ENCODE measurements around the gene ZBTB24.

The ZBTB24 gene

DNA sequence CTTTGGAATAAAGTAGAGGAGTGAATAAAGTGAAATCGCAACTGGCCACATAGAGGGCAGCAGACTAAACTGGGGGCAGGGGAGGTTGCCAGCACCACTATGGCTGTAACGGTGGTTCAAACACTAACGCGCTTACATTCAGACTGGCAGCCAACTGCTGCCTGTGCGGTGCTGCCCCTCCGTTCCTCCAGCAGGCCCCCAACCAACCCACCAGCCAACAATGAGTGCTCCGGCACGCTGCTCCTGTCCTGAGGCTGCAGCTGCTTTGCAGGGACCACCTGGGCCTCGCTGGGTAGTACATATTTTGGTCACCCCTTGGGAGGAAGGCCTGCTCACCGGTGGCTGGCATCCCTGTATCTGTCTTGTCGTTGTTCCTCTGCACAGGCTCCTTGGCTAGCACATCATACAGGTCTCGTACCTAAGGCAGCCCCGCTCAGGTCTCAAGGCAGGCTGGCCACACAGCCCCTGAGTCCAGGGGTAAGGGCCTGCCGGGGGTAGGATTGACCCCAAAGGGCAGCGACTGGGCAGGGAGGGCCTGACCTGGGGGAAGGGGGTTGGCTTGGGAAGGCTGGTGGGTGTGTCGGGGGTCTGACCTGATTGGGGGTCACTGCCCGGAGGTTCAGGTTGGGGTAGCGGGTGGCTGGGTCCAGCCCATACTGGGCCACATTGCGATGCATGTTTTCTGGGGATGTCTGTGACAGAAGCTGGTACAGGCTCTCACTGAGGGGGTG is 33.8 kb downstream of the ZBTB24 start:
- no peak for DNase-seq

DNA sequence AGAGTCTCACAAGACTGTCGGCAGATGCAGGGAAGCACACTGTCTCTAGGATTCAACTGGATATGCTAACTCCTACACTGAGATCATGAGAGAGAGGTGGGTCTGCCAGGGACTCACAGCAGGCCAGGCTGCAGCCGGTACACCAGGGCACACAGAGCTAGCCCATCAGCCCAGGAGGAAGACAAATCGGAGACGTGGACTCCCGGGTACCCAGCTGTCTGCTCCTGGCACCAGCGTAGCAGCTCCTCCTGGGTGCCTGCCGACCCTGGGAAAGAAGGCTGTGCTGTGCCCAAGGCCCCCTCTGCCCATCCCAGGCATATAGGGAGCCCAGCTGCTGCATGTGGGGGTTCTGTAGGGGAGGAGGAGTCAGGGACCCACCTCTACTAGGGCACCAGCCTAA is 34.4 kb downstream of the ZBTB24 start:
- DNase-seq = no peak

DNA sequence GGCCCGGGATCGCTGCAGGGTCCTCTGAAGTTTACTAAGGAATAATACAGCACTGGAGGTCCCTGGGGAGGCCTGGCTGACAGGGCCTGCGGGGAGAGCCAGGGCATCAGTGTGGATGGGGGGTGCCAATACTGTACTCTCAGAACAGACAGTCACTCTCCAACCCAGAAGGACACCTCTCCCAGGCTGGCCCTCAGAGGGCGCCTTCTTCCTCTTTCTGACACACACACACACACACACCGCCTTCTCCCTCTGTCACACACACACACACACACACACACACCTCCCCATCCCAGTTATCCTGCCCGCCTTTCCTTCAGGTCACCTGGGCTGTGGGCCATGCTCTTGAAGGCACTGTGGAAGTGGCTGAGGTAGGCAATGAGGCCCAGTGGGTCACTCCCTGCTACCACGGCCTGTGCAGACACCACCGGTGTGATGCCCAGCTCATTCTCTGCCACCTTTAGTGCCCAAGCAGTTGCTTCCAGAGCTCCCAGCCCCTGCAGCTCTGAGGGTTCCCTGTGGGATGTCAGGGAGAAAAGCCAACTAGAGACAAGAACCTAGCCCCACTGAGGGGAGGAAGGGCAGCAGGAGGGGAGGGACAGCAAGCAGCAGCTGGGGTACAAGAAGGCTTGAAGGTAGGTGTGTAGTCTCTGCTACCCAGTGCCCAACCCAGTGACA is 35.0 kb downstream of the ZBTB24 start:
- DNase-seq = no peak

DNA sequence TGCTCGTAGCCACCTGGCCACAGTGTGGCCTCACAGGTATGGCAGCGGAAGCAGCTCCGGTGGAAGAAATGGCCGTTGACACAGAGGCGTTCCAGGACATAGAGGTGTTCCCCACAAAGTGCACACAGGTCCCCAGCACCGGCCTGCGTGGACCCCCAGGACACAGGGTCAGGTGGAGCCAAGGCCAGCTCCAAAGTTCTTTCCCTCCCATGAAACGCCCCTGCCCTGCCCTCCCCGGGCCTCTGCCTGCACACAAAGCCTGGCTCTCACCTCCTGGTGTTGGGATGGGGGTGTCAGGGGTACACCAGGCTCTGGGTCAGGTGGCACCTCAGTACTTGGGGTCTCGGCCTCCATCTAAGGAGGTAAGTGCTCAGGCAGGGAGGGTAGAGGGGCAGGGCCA is 35.9 kb downstream of the ZBTB24 start:
- no peak for DNase-seq

DNA sequence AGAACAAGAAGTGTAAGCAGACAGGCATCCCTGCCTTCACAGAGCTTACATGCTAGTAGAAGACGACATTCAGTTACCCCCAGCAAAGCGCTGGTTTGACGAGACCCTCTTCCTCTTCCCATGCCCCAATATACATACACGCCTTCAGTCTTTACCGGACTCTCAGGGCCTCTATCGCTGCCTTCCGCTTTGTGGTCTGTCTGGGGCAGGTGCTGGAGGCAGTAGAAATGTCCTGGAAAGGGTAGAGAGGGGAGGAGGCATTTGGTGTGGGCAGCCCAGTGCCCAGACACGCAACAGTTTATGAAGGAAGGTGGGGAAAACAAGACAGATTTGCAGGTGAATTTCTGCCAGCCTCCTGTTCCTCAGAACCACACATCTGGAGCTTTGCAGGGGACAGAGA is 36.5 kb downstream of the ZBTB24 start:
- no peak for DNase-seq

DNA sequence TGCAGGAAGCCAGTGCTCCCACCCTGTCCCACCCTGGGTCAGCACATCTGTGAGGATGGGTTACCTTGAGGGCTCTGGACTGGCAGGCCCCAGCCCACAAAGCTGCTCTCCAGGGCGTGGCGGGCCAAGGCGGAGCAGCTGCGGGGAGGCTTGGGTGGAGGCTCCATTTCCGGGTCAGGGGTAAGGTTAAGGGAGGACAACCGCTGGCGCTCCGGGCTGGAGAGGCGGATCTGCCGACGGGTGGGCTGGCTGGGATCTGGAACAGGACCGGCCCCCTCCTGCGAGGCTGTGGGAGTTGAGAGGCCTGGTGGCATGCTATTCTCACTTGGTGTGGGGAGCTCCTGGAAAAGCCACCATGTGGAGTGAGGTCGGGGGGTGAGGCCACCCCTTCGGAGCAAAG is 36.9 kb downstream of the ZBTB24 start:
- DNase-seq = no peak

DNA sequence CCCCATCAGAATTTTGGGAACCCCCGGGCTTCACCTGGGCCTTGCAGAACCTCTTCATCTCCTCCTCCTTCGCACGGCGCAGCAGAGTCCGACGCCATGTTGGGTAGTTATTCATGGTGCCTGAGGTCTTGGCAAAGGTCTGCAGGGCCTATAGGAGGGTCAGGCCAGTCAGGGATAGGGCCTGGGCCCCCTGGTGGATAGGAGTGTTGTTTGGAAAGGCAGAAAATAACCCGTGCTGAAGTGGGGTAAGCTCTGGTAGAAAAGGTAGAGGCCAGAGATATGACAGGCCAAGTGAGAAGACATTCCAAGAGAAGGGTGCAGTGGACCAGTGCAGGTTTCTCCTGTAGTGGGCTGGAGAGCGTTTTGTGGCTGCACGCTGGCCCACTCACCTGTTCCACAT is 37.6 kb downstream of the ZBTB24 start:
- no peak for DNase-seq

DNA sequence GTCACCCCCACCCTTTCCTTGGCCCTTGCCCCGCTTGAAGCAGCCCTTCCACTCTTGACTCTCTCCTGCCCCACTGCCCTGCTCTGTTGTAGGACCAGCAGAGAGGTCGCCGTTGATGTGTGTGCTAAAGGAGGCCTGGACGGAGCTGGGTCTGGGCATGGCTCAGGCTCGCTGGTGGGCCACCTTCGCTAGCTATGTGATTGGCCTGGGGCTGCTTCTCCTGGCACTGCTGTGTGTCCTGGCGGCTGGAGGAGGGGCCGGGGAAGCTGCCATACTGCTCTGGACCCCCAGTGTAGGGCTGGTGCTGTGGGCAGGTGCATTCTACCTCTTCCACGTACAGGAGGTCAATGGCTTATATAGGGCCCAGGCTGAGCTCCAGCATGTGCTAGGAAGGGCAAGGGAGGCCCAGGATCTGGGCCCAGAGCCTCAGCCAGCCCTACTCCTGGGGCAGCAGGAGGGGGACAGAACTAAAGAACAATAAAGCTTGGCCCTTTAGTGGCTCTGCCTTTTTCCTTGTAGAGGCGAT is 39.5 kb downstream of the ZBTB24 start:
- no peak for DNase-seq

DNA sequence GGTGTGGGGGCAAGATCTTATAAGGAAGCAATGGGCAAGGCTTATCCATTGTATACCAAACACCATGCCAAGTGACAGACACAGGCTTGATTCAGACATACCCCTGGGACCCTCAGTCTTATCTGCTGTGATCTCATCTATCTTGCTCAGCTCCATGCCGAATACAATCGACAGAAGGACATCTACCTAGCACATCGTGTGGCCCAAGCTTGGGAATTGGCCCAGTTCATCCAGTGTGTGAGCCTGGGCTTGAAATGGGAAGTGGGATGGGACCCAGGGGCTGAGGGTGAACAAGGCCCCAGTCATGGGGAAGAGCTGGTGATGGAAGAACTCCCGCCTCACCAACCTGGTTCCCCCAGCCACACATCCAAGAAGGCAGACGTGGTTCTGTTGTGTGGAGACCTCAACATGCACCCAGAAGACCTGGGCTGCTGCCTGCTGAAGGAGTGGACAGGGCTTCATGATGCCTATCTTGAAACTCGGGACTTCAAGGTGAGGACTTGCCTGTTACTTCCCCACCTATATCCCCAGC is 40.6 kb downstream of the ZBTB24 start:
- no peak for DNase-seq

DNA sequence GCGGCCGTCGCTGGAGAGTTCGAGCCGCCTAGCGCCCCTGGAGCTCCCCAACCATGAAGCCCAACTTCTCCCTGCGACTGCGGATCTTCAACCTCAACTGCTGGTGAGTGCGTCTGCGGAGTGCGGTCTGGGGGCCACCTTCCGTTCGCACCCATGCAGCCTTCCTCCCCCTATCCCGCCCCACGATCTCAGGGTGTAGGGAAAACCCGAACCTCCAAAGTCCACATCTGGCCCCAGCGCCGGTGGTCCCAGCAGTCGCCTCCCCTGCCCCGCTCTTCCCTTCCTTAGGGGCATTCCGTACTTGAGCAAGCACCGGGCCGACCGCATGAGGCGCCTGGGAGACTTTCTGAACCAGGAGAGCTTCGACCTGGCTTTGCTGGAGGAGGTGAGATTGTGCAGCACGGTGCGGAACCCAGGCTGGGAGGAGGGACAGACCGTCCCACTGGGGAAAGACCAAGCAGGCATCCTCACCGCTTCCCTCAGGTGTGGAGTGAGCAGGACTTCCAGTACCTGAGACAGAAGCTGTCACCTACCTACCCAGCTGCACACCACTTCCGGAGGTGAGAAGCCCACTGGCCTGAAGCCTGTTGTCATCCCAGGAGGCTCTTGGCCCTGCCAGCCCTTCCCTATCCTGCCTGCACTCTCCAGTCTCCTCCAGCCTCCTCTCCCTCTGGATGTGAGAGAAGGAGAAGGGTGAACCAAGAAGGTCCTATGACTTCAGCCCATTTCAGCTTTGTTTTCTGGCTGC is 41.8 kb downstream of the ZBTB24 start:
- DNase-seq = peak; percentile 50

DNA sequence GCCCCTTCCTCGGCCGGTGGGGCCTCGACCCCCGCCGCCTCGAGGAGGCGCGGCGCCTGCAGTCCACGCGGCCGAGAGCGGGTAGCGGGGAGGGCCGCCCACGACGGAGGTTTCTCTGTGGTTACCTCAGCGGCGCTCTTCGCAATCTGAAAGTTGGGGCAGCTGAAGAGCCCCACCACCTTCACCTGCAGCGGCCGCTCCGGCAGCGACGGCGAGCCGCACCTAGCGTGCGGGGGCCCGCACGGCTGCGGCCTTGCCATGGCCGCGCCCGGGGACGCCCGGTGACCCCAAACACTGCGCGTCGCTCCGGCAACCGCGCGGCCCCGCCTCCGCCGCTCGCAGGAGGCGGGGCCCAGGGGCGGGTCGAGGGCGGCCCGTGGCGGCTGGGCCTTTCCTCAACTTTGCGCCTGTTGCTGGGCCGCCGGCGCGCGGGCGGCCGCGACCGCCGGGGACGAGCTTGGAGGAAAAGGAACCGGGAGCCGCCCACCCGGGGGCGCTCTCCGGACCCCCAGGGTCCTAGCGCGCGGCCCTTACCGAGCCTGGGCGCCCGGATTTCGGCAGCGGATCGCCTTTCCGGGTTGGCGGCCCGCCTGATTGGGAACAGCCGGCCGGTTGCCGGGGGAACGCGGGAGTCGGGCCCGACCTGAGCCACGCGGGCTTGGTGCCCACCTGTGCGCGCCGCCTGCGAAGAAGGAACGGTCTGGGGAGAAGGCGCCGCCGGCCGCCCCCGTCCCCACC is 42.5 kb downstream of the ZBTB24 start, which contains the start of the genes PPIL6 and SMPD2:
Gene PPIL6, minus strand, starts transcription at position 298 of the 738 bp plus-strand sequence. Its CDS starts 38 bp downstream, at position 260.
Gene SMPD2, plus strand, starts transcription at position 394 of the 738 bp plus-strand sequence. CDS start 398 bp downstream, outside the sequence.
- peak; percentile 89 for DNase-seq

DNA sequence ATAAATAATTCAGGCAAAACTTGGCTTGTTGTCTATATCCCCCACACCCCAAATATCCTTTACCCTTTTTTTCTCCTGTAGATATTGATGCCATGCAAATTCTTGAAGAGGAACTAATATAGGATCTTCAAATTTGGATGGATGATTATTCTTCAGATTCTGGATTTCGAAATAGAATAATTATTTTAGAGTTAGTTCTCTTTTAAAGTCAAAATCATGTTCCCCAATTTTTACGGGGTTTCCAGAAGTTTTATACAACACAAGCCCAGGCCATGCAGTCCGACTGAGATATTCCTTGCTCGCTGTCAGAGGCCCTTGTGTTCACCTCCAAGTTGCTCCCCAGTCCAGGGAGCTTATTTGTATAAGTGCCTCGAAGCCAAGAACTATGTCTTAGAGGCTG is 47.0 kb downstream of the ZBTB24 start:
- DNase-seq = no peak

DNA sequence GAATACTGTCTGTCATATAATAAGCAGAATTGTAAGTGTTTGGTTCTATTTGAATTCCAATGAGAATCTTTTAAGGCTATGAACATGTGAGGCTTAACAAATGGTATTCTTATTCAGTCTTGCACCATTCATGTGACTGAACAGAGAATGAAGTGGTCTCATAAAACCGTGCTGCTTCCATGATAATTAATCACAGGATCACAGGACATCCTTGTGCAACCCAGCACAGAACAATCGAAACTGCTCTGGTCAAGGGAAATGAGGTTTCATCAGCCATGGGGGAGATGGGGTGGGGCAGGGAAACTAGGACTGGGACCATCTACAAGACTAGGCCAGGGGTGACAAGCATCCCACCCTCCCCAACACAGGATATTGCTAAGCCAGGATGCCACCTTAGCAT is 48.6 kb downstream of the ZBTB24 start:
- no peak for DNase-seq

DNA sequence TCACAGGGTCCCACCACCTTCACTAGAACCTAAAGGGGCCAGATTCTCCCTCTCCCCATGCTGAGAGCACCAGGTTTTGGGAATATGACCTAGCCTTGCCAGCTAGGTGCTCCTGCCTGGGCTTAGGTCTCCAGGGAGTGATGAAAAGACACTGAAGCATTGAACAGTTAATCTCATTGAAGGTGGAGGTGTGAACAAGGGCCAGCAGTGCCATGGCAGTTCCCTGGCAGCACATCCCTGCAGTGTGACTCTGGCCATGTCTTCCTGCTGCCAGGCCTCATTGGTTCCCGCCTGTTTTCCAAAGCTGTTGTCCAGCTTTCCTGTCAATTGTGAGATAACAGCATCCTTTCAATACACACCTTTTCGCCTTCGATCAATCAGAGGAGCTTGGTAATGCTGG is 53.5 kb downstream of the ZBTB24 start:
- DNase-seq = no peak

DNA sequence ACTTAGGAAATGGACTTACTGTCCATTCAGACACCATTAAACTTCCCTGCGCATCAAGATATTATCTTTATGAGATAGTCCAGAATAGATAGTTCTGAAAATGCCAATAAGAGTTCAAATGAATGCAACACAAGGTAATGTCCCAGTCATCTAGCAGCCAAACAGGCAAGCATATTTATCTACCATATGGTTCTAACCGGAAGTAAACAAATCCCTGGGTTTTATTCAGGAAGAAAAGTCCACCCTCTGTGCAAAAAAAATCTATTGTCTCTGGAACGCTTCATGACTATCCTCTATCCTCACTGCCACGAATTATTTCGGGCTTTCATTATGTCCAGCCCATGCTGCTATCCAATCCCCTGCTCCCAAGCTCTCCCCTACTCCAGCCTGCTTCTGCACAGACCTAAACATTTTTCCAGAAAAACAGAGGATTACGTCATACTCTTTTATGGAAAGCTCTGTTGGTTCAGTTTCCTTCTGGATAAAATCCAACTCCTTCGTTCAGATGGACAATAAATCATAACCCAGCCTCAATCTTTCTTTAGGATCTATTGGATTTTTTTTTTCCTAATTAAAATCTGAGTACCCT is 54.0 kb downstream of the ZBTB24 start:
- peak; percentile 60 for DNase-seq

DNA sequence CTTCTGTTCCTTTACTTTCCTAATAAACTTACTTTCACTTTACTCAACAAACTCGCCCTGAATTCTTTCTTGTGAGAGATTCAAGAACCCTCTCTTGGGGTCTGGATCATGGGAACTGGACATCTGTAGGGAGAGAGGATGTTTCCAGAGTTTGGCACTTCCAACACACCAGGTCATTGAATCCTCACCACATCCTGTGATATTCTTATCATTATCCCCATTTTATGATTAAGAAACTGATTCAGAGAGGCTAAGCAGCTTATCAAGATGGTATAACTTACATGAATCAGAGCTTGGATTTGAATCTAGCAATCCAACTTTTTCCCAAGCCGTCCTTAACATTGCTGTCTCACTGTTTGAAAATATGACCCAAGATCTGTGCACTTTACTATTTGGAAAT is 58.1 kb downstream of the ZBTB24 start:
- DNase-seq = no peak

DNA sequence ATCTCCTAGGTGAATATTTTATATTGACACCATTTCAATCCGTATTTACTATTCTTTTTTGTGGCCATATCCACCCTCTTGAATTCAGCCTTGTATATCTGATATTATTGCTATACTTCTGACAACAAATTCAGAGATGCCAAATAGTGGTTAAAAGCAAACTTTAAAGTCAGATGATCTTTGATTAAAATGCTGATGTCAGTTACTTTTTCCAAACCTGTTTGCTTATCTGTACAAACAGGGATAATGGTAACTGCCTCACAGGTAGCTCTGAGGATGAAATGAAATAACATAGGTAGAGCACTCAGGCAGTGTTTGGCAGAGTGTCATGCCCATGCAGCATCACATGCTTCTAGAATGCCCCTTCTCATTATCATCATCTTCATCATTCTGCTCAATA is 61.8 kb downstream of the ZBTB24 start:
- DNase-seq = no peak

DNA sequence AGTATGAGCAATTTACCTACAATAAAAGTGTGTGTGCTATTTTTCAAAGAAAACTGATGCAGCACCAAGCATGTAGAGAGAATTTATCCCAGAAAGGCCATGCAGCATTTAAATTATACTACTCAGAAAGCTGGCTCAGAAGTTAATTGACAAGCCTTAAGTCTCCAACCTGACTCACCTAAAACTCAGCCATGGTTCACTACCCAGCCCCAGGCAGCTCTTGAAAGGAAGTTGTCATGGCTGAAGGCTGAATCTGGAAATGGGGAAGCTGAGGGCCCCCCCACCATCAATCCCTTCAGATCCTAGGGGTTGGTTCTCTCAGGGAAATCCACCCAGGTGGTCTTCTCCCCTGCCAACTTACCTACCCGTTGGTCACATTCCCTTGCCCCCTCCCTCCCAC is 62.3 kb downstream of the ZBTB24 start:
- no peak for DNase-seq

DNA sequence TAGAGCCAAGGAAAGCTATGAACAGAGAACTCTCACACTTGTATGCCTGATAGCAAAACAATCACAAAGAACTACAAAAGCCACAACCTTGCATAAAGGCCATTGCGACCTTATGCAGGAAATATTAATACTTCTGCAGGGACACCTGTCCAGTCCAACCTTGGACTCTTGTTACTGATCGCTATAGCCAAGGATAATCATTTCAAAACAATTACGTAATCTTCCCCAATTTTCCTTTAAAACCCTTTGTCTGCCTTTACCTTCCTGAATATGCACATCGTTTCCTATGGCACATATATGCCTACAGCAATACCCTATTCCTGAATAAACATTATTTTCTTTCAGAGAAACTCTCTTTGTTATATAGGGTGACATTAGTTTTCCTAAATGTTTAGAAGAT is 65.4 kb downstream of the ZBTB24 start:
- no peak for DNase-seq
